NCI-H460 (cell line): ENCODE results near the gene DNAI4. TPM values are rescaled to one million over a fixed set of nuclear protein-coding genes. Genes with fewer than 3 reads are reported as not detected.
A peak's percentile ranks its signal among the peaks of the same experiment; 100 is the strongest.

Source experiments
- DNase-seq: peaks from one replicate; pipeline ENCODE4 v3.0.0-alpha.2; 2016; ENCODE audit warnings: low read depth; ENCODE audit errors: extremely low read depth
- total RNA-seq: library from RNA; depleted of rRNA; stranded (reverse); fragments of >200 nt; shearing (Covaris generic); gene quantifications from 2 replicates; pipeline ENCODE4 v1.2.3, GENCODE V29; 2014; rRNA removed

Gene DNAI4
- total RNA-seq, 1 experiment from 2014 or later = 2.9 TPM

- no peak for DNase-seq
Measured at GRCh38 chr1:66769512-66770229, 155.0 kb downstream of the DNAI4 start.

GRCh38 chr1:66768965-66769364, 155.7 kb downstream of the DNAI4 start:
- no peak for DNase-seq

- DNase-seq = no peak
Measured at GRCh38 chr1:66767626-66768025, 157.0 kb downstream of the DNAI4 start.

GRCh38 chr1:66764994-66765578, 159.6 kb downstream of the DNAI4 start:
- peak; percentile 52 for DNase-seq

Other genes starting within 250 kb of the DNAI4 start
- not detected in 2 replicates for gene DYNLT5, start 172.4 kb downstream of the DNAI4 start, total RNA-seq
- not detected in 2 replicates for gene INSL5, start 123.6 kb downstream of the DNAI4 start, total RNA-seq
- 31.1 and 35.8 TPM in 2 replicates for gene MIER1, start 134 bp upstream of the DNAI4 start, total RNA-seq
- 9.3 and 10.1 TPM in 2 replicates for gene SLC35D1, start 129.3 kb upstream of the DNAI4 start, total RNA-seq
- not detected in 2 replicates for gene C1orf141, start 210.1 kb upstream of the DNAI4 start, total RNA-seq
- not detected in 2 replicates for gene IL23R, start 241.6 kb upstream of the DNAI4 start, total RNA-seq